ENCODE results near the gene EEFSEC. TPM values are rescaled to one million over a fixed set of nuclear protein-coding genes. Genes with fewer than 3 reads are reported as not detected.
A peak's percentile ranks its signal among the peaks of the same experiment; 100 is the strongest.

Gene EEFSEC
- total RNA-seq, 1 donor from 2014 or later: 15.6 TPM

DNA sequence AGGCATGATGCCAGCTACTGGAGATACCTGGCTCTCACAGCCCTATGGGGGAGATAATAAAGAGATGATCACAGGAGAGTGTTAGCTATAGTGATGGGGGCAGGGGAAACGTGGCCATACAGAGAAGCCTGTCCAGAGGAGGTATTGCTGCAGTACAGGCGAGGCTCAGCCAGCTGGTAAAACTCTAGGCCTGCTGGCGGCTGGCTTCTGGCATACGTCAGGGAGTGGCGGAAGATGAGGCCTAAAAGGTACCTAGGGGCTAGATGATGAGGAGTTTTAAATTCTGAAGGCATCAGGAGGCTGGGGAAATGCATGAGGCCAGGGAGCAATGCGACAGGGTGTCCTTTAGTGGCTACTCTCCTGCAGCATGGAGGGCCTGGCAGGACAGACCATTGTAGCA, 110.7 kb downstream of the EEFSEC start:
- no peak for DNase-seq (ENCODE audit: extremely low spot score, unreplicated experiment)
- peaks cover 11% of the 10 kb centered on the region for H3K9me3 Mint-ChIP-seq (ENCODE audit: unreplicated experiment)
- H3K27me3 Mint-ChIP-seq (ENCODE audit: unreplicated experiment): no peaks in the 10 kb centered on the region
- H3K4me3 Mint-ChIP-seq (ENCODE audit: unreplicated experiment): no peak overlapping the region
- peaks cover 2% of the 10 kb centered on the region for H3K4me1 Mint-ChIP-seq (ENCODE audit: unreplicated experiment)
- no peak for TF ChIP-seq CTCF (IDR thresholded peaks at IDR 0.05)
- H3K27ac Mint-ChIP-seq (ENCODE audit: unreplicated experiment): no peak overlapping the region
- peaks cover 24% of the 10 kb centered on the region for H3K36me3 Mint-ChIP-seq (ENCODE audit: unreplicated experiment)

- TF ChIP-seq CTCF (IDR thresholded peaks at IDR 0.05): no peak
- Mint-ChIP-seq H3K4me3 (ENCODE audit: unreplicated experiment) (no peak overlapping the region), H3K27ac (ENCODE audit: unreplicated experiment) (no peak overlapping the region), H3K27me3 (ENCODE audit: unreplicated experiment) (no peaks in the 10 kb centered on the region), H3K9me3 (ENCODE audit: unreplicated experiment) (no peaks in the 10 kb centered on the region), H3K4me1 (ENCODE audit: unreplicated experiment) (peaks cover 7% of the 10 kb centered on the region), H3K36me3 (ENCODE audit: unreplicated experiment) (peaks cover 19% of the 10 kb centered on the region)
- peak; percentile 54 for DNase-seq (ENCODE audit: extremely low spot score, unreplicated experiment)
Measured at GRCh38 chr3:128266453-128266852, 113.2 kb downstream of the EEFSEC start.

DNA sequence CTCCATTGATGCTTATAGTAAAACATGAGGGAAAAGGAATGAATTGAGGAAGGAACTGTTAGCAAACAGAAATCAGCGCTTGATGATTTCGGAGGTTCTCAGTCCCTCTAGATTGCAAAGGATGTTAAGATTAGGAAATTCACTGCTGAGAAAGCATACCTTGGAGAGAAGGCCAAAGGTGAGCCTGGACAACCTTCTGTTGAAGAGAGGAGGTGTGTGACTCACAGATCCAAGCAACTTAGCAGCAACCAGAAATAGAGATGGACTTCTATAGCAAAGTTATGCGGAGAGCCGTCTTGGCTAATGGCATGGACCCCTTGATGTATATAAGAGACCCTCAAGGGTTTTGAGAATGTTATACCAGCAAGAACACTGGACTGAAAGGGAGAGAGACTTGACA, 114.3 kb downstream of the EEFSEC start:
- no peak overlapping the region for H3K4me3 Mint-ChIP-seq (ENCODE audit: unreplicated experiment)

GRCh38 chr3:128269006-128269775, 115.9 kb downstream of the EEFSEC start:
- peaks cover 7% of the 10 kb centered on the region for H3K4me1 Mint-ChIP-seq (ENCODE audit: unreplicated experiment)
- H3K36me3 Mint-ChIP-seq (ENCODE audit: unreplicated experiment): peaks cover 13% of the 10 kb centered on the region
- no peaks in the 10 kb centered on the region for H3K9me3 Mint-ChIP-seq (ENCODE audit: unreplicated experiment)
- H3K4me3 Mint-ChIP-seq (ENCODE audit: unreplicated experiment): no peak overlapping the region
- H3K27me3 Mint-ChIP-seq (ENCODE audit: unreplicated experiment): no peaks in the 10 kb centered on the region
- no peak overlapping the region for H3K27ac Mint-ChIP-seq (ENCODE audit: unreplicated experiment)
- DNase-seq (ENCODE audit: extremely low spot score, unreplicated experiment): peak; percentile 78
- no peak for TF ChIP-seq CTCF (IDR thresholded peaks at IDR 0.05)

More for the DNA sequence above, 114.3 kb downstream of the EEFSEC start:
- no peak for TF ChIP-seq CTCF (IDR thresholded peaks at IDR 0.05)
- Mint-ChIP-seq H3K9me3 (ENCODE audit: unreplicated experiment) (no peaks in the 10 kb centered on the region), H3K27me3 (ENCODE audit: unreplicated experiment) (no peaks in the 10 kb centered on the region), H3K4me1 (ENCODE audit: unreplicated experiment) (peaks cover 7% of the 10 kb centered on the region), H3K27ac (ENCODE audit: unreplicated experiment) (no peak overlapping the region), H3K36me3 (ENCODE audit: unreplicated experiment) (peaks cover 20% of the 10 kb centered on the region)
- peak; percentile 13 for DNase-seq (ENCODE audit: extremely low spot score, unreplicated experiment)

DNA sequence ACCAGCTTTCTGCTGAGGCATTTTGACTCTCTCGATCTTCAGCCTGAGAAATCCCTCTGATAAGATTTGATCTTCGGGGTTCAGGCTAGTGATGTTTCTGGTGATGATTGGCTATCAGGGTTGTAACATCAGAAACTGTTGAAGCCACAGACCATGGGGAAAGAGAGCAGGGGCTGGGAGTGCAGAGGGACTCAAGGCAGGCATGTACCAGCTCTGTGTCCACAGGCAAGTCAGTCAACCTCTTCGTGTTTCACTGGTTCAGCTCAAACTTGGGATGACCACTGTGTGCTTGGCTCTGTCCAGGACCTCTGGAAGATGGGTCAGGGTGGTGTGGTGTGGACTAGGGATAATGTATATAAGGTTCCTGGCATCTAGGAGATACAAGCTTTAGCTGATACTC, 116.5 kb downstream of the EEFSEC start:
- no peaks in the 10 kb centered on the region for H3K27me3 Mint-ChIP-seq (ENCODE audit: unreplicated experiment)
- no peak for TF ChIP-seq CTCF (IDR thresholded peaks at IDR 0.05)
- peaks cover 12% of the 10 kb centered on the region for H3K36me3 Mint-ChIP-seq (ENCODE audit: unreplicated experiment)
- peaks cover 13% of the 10 kb centered on the region for H3K4me1 Mint-ChIP-seq (ENCODE audit: unreplicated experiment)
- H3K27ac Mint-ChIP-seq (ENCODE audit: unreplicated experiment): no peak overlapping the region
- no peak overlapping the region for H3K4me3 Mint-ChIP-seq (ENCODE audit: unreplicated experiment)
- peak; percentile 63 for DNase-seq (ENCODE audit: extremely low spot score, unreplicated experiment)
- H3K9me3 Mint-ChIP-seq (ENCODE audit: unreplicated experiment): no peaks in the 10 kb centered on the region
